Activated T-cell treated with anti-CD3 and anti-CD28 coated beads, Interleukin-2, amount 50 U/mL, for 72 hours (primary cell): Measurements from ENCODE around the gene ERCC6. TPM values are rescaled to one million over a fixed set of nuclear protein-coding genes. Genes with fewer than 3 reads are reported as not detected.

Experiments used
- ATAC-seq, 2 donors: fragments of 150-1000 bp; cut with Tn5 transposase; replicated peaks in 1 of 2; 2 replicates each; pipeline ENCODE4 v1.10.0; 2021; ENCODE audit warnings: moderate library complexity in 2 of 2, mild to moderate bottlenecking in 1 of 2
- DNase-seq, 2 donors: peaks; one replicate each; pipeline ENCODE4 v3.0.0; 2021 to 2022; ENCODE audit warnings: mixed read lengths in 1 of 2
- H3K27ac Mint-ChIP-seq: one replicate; pipeline ENCODE4 v1.8.0; 2022; ENCODE audit warnings: mild to moderate bottlenecking, moderate library complexity, mixed read lengths
- H3K27me3 Mint-ChIP-seq: one replicate; pipeline ENCODE4 v1.8.0; 2022; ENCODE audit warnings: low read depth, mixed read lengths
- H3K36me3 Mint-ChIP-seq, 2 donors: one replicate each; pipeline ENCODE4 v1.8.0; 2022; ENCODE audit warnings: mixed read lengths in 2 of 2, mild to moderate bottlenecking in 1 of 2; ENCODE audit not compliant: insufficient read depth in 2 of 2
- H3K4me1 Mint-ChIP-seq: one replicate; pipeline ENCODE4 v1.8.0; 2022; ENCODE audit warnings: low read depth, mixed read lengths
- H3K4me3 Mint-ChIP-seq, 2 donors: one replicate each; pipeline ENCODE4 v1.8.0; 2022; ENCODE audit warnings: mild to moderate bottlenecking in 2 of 2, mixed read lengths in 2 of 2, moderate library complexity in 2 of 2
- H3K9me3 Mint-ChIP-seq, 2 donors: one replicate each; pipeline ENCODE4 v1.8.0; 2022; ENCODE audit warnings: mixed read lengths in 2 of 2
- total RNA-seq, 2 donors: library from RNA; stranded (reverse); gene quantifications; one replicate each; pipeline ENCODE4 v1.2.3, GENCODE V29; 2022

Gene ERCC6
- total RNA-seq, 2 donors from 2014 or later: 29.4 to 33.6 TPM

DNA sequence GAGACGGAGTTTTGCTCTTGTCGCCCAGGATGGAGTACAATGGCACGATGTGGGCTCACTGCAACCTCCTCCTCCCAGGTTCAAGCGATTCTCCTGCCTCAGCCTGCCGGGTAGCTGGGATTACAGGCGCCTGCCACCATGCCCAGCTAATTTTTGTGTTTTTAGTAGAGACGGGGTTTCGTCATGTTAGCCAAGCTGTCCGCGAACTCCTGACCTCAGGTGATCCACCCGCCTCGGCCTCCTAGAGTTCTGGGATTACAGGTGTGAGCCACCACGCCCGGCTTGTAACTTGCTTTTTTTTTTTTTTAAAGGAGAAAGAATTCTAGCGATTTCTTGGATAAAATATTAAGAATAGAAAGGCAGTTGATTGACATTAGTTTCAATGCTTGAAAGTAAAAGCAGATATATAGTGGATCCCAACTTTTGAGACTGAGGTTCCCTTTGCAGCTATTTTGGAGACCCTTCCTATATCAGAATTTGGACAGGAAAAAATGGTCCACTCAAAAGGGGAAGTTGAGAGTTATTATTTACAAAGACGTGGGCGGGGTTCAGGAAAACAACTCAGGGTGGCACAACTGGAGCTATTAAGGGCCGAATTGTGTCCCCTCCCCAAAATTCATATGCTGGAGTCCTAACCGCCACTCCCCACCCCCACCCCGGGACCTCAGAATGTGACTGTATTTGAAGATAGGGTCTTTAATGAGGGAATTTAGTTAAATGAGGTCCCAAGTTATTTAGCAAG, 1.3 kb upstream of the ERCC6 start:
- H3K4me1 Mint-ChIP-seq: peaks cover 44% of the 10 kb centered on the region
- H3K27ac Mint-ChIP-seq: no peak overlapping the region
- DNase-seq (no peak), ATAC-seq (no peak)
- H3K27me3 Mint-ChIP-seq: peaks cover 32% of the 10 kb centered on the region
- H3K9me3 Mint-ChIP-seq: peaks cover 3 to 6% of the 10 kb centered on the region in 2 donors
- H3K4me3 Mint-ChIP-seq: peak overlapping the region; percentile 80 to 89
- peaks cover 3 to 6% of the 10 kb centered on the region in 2 donors for H3K36me3 Mint-ChIP-seq

GRCh38 chr10:49539320-49539885, 482 bp upstream of the ERCC6 start:
- ATAC-seq (peak; percentile 20 to 34), DNase-seq (peak; percentile 41 to 47)
- peaks cover 3 to 6% of the 10 kb centered on the region in 2 donors for H3K9me3 Mint-ChIP-seq
- H3K27ac Mint-ChIP-seq: peak overlapping the region; percentile 93
- H3K4me3 Mint-ChIP-seq: peak overlapping the region; percentile 80 to 89
- peaks cover 53% of the 10 kb centered on the region for H3K4me1 Mint-ChIP-seq
- peaks cover 32% of the 10 kb centered on the region for H3K27me3 Mint-ChIP-seq
- H3K36me3 Mint-ChIP-seq: peaks cover 5 to 6% of the 10 kb centered on the region in 2 donors

DNA sequence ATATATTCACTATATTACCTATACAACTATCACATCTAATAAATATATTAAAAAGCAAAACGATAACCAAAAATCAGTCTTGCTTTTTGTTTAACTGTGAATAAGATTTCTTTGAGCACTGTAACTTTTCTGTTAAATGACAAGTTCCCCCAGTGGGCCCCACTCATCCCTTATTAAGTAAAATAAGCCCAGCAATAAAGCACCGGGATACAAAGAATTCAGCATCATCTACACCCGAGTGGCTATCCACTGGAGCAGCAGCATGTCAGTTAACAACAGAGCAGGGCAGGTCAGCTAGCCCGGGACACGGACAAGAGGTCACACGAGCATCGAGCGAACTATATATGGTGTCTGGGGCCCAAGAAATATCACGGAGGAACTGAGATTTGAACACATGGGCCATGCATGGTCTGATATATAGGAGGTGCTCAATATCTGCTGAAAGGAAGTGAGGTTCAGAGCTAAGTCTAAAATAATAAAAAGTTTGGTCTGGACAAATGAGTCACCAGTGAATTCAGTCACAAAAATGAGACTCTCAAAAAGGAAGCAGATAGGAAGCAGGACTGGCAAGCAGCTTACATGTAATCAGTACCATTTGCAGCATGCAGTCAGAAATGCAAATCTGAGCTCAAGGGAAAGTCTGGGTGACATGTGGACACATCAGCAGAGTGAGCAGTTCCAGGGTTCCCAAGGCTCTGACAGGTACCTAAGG, 4.1 kb downstream of the ERCC6 start:
- H3K36me3 Mint-ChIP-seq: peaks cover 7 to 11% of the 10 kb centered on the region in 2 donors
- H3K4me3 Mint-ChIP-seq: peak overlapping the region in 1 of 2 donors; percentile 43
- peaks cover 58% of the 10 kb centered on the region for H3K4me1 Mint-ChIP-seq
- no peaks in the 10 kb centered on the region for H3K9me3 Mint-ChIP-seq
- peak overlapping the region; percentile 40 for H3K27ac Mint-ChIP-seq
- ATAC-seq (peak in 1 of 2 donors; percentile 6), DNase-seq (peak; percentile 7 to 9)
- H3K27me3 Mint-ChIP-seq: peaks cover 5% of the 10 kb centered on the region

DNA sequence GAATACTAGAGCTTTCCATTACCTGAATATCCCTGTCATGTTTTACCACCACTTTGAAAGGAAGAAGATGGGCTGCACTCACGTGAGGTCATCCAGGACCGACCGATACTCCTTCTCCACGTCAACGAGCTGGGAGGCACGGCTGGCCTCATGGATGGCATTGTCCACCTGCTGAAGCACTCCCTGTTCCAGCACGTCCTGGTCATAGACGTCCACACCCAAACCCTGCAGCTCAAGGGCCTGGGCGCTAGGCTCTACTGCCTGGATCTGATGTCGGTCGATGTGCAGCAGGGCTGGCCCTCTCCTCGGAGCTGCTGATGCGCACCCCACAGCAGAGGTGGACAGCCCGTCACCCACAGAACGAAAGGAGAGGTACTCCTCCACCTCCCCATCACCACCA, 6.5 kb downstream of the ERCC6 start:
- Mint-ChIP-seq H3K9me3 (no peaks in the 10 kb centered on the region), H3K36me3 (peaks cover 7 to 14% of the 10 kb centered on the region in 2 donors), H3K4me3 (no peak overlapping the region), H3K27me3 (no peaks in the 10 kb centered on the region), H3K4me1 (peaks cover 47% of the 10 kb centered on the region), H3K27ac (no peak overlapping the region)
- ATAC-seq (no peak), DNase-seq (no peak)

DNA sequence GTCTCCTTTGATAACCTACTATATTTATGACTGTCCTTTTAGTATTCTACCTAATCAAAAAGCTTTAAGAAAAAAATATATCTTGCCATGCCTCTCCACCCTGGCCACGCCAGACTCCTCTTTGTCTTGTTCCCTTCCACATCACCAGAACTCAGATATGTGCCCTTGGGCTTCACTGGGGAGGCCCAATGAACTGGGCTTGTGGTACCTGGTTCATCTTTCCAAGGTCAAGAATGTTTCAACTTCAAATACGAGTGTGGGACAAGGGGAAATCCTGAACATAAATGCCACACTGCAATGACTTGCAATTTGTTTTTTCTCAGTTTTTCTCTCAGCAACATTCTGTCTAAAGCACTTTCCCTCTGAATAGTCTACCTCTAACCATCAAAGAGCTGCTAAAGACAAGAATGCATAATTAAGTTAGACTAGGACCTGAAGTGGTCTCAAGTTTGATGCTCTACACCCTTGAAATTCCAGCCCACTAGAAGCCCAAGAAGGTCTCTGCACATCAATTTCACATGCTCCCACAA, 9.9 kb downstream of the ERCC6 start:
- Mint-ChIP-seq H3K9me3 (no peaks in the 10 kb centered on the region), H3K4me3 (no peak overlapping the region), H3K27ac (no peak overlapping the region), H3K36me3 (peaks cover 7 to 25% of the 10 kb centered on the region in 2 donors), H3K4me1 (peaks cover 20% of the 10 kb centered on the region), H3K27me3 (no peaks in the 10 kb centered on the region)
- DNase-seq (no peak), ATAC-seq (no peak)

- Mint-ChIP-seq H3K36me3 (peaks cover 7 to 28% of the 10 kb centered on the region in 2 donors), H3K27me3 (no peaks in the 10 kb centered on the region), H3K4me1 (peaks cover 23% of the 10 kb centered on the region), H3K27ac (no peak overlapping the region), H3K4me3 (no peak overlapping the region), H3K9me3 (no peaks in the 10 kb centered on the region)
- DNase-seq (no peak), ATAC-seq (no peak)
Measured at GRCh38 chr10:49527850-49528249, 11.1 kb downstream of the ERCC6 start.

DNA sequence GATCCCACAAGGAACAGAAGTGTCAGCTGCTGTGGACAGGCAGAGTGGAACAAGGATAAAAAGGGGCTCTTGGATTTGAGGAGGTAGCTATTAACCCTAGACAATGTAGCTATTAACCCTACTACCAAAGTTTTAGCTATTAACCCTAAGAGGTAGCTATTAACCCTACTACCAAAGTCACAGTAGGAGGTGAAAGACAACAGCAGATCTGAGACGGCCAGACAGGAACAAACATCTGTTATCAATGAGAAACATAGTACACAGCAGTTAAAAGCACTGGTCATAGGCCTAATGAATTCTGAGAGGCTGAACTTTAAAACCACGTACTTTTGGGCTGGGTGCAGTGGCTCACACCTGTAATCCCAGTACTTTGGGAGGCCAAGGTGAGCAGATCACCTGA, 11.9 kb downstream of the ERCC6 start:
- Mint-ChIP-seq H3K4me1 (peaks cover 23% of the 10 kb centered on the region), H3K4me3 (no peak overlapping the region), H3K27me3 (no peaks in the 10 kb centered on the region), H3K27ac (no peak overlapping the region), H3K9me3 (no peaks in the 10 kb centered on the region), H3K36me3 (peaks cover 7 to 27% of the 10 kb centered on the region in 2 donors)
- no peak for ATAC-seq
- DNase-seq: no peak

GRCh38 chr10:49526619-49527018, 12.3 kb downstream of the ERCC6 start:
- no peaks in the 10 kb centered on the region for H3K27me3 Mint-ChIP-seq
- no peak overlapping the region for H3K27ac Mint-ChIP-seq
- H3K9me3 Mint-ChIP-seq: no peaks in the 10 kb centered on the region
- no peak overlapping the region for H3K4me3 Mint-ChIP-seq
- H3K36me3 Mint-ChIP-seq: peaks cover 6 to 27% of the 10 kb centered on the region in 2 donors
- peaks cover 18% of the 10 kb centered on the region for H3K4me1 Mint-ChIP-seq
- no peak for DNase-seq
- no peak for ATAC-seq

GRCh38 chr10:49524496-49524895, 14.4 kb downstream of the ERCC6 start:
- Mint-ChIP-seq H3K27me3 (no peaks in the 10 kb centered on the region), H3K4me1 (peaks cover 9% of the 10 kb centered on the region), H3K9me3 (no peaks in the 10 kb centered on the region), H3K4me3 (no peak overlapping the region), H3K27ac (no peak overlapping the region), H3K36me3 (peaks cover 6 to 24% of the 10 kb centered on the region in 2 donors)
- ATAC-seq (no peak), DNase-seq (no peak)

GRCh38 chr10:49523301-49523700, 15.6 kb downstream of the ERCC6 start:
- no peak overlapping the region for H3K4me3 Mint-ChIP-seq
- H3K27ac Mint-ChIP-seq: no peak overlapping the region
- no peaks in the 10 kb centered on the region for H3K9me3 Mint-ChIP-seq
- no peak for DNase-seq
- peaks cover 6 to 24% of the 10 kb centered on the region in 2 donors for H3K36me3 Mint-ChIP-seq
- H3K27me3 Mint-ChIP-seq: no peaks in the 10 kb centered on the region
- H3K4me1 Mint-ChIP-seq: peaks cover 5% of the 10 kb centered on the region
- ATAC-seq: no peak

DNA sequence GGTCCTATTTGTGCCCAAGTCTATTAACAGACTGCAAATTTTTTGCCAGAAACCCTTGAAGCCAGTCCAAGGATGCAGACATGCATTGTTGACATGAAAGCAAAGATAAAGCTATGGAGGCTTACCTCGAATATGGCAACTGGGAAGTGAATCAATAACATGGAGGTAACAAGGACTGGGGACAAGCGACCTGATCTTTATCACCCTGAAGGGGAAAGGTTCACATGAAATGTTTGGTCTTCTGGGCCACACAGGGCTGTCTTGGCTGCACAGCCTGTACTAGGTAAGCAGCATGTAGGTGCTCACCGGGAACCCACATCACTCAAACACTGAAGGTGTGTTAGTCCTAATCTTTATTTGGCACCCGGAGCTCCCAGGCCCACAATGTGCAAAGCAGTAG, 17.9 kb downstream of the ERCC6 start:
- ATAC-seq (no peak), DNase-seq (no peak)
- no peaks in the 10 kb centered on the region for H3K27me3 Mint-ChIP-seq
- no peak overlapping the region for H3K27ac Mint-ChIP-seq
- peaks cover 3 to 17% of the 10 kb centered on the region in 2 donors for H3K36me3 Mint-ChIP-seq
- H3K9me3 Mint-ChIP-seq: no peaks in the 10 kb centered on the region
- peaks cover 5% of the 10 kb centered on the region for H3K4me1 Mint-ChIP-seq
- H3K4me3 Mint-ChIP-seq: no peak overlapping the region

- H3K4me1 Mint-ChIP-seq: peaks cover 5% of the 10 kb centered on the region
- H3K36me3 Mint-ChIP-seq: peaks cover 0 to 17% of the 10 kb centered on the region in 2 donors
- no peak overlapping the region for H3K27ac Mint-ChIP-seq
- no peaks in the 10 kb centered on the region for H3K9me3 Mint-ChIP-seq
- H3K27me3 Mint-ChIP-seq: no peaks in the 10 kb centered on the region
- DNase-seq (no peak), ATAC-seq (no peak)
- no peak overlapping the region for H3K4me3 Mint-ChIP-seq
Measured at GRCh38 chr10:49520122-49520775, 18.7 kb downstream of the ERCC6 start.

GRCh38 chr10:49519717-49520116, 19.2 kb downstream of the ERCC6 start:
- ATAC-seq: no peak
- Mint-ChIP-seq H3K27ac (no peak overlapping the region), H3K36me3 (peaks cover 0 to 14% of the 10 kb centered on the region in 2 donors)

More at GRCh38 chr10:49519717-49520116, 19.2 kb downstream of the ERCC6 start:
- Mint-ChIP-seq H3K4me1 (peaks cover 5% of the 10 kb centered on the region), H3K4me3 (no peak overlapping the region), H3K9me3 (no peaks in the 10 kb centered on the region), H3K27me3 (no peaks in the 10 kb centered on the region)
- no peak for DNase-seq
